ENCODE data around the gene SH3BP5L. TPM values are rescaled to one million over a fixed set of nuclear protein-coding genes. Genes with fewer than 3 reads are reported as not detected.
"Not testable (repeated sequence)": the region's sequence is repeated elsewhere in the genome, so short reads cannot be mapped to it uniquely, and the experiment has no call there.

Gene SH3BP5L
- total RNA-seq, 1 donor from 2014 or later, result 25.1 TPM

GRCh38 chr1:248793592-248793991, 32.1 kb downstream of the SH3BP5L start:
- no peak for DNase-seq (ENCODE audit: low spot score)
- intact Hi-C loops (cut with DNase I), result no loop called here

DNA sequence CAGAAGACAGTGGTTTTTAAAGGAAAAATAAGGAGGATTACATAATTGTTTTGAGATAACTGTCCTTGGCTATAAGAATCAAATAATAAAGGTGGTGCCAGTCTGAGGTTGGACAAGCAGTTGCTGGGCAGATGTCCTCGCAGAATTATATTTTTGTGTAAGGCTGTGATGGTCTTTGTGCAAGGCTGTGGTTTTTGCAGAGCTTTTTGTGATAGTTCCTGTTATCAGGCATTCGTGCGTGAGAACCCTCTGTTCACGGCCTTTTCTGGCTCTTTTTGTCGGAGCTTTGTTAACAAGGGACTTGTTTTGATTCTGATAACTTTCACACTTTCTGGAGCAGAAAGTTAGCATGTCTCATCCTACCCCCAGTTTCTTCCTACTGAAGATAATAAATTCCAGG, 33.4 kb downstream of the SH3BP5L start:
- DNase-seq (ENCODE audit: low spot score), result no peak
- intact Hi-C loops (cut with DNase I), result no loop called here

- intact Hi-C loops (cut with DNase I), result no loop called here
- no peak for DNase-seq (ENCODE audit: low spot score)
These were observed 34.7 kb downstream of the SH3BP5L start for GRCh38 chr1:248791010-248791409.

- DNase-seq (ENCODE audit: low spot score), result no peak
- intact Hi-C loops (cut with DNase I), result no loop called here
These were observed 35.3 kb downstream of the SH3BP5L start for GRCh38 chr1:248790456-248790855.

- intact Hi-C loops (cut with DNase I); DNase-seq (ENCODE audit: low spot score): not testable (repeated sequence)
These were observed 36.4 kb downstream of the SH3BP5L start for GRCh38 chr1:248789337-248789736.

GRCh38 chr1:248788327-248788726, 37.4 kb downstream of the SH3BP5L start:
- DNase-seq (ENCODE audit: low spot score), result no peak
- intact Hi-C loops (cut with DNase I), result no loop called here

DNA sequence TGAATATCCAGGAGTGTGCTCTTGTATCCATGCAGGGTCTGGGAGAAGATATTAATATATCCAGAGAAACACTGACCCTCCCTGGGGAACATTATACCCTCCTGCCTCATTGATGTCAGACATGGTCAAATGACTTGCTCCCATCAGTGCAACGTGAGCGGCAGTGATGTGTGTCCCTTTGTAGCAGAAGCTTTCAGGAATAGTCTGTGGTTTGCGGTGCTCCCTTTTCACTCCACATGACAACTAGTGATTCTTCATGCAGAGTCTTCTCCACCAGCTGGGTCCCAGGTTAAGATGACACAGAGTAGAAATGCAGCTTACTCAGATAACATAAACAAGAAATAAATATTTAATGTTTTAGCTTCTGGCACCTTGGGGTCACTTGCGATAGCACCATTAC, 38.3 kb downstream of the SH3BP5L start:
- intact Hi-C loops (cut with DNase I), result no loop called here
- DNase-seq (ENCODE audit: low spot score), result no peak

GRCh38 chr1:248786156-248786555, 39.6 kb downstream of the SH3BP5L start:
- intact Hi-C loops (cut with DNase I), result no loop called here
- DNase-seq (ENCODE audit: low spot score), result no peak

GRCh38 chr1:248783367-248783766, 42.3 kb downstream of the SH3BP5L start:
- intact Hi-C loops (cut with DNase I), result no loop called here
- no peak for DNase-seq (ENCODE audit: low spot score)

DNA sequence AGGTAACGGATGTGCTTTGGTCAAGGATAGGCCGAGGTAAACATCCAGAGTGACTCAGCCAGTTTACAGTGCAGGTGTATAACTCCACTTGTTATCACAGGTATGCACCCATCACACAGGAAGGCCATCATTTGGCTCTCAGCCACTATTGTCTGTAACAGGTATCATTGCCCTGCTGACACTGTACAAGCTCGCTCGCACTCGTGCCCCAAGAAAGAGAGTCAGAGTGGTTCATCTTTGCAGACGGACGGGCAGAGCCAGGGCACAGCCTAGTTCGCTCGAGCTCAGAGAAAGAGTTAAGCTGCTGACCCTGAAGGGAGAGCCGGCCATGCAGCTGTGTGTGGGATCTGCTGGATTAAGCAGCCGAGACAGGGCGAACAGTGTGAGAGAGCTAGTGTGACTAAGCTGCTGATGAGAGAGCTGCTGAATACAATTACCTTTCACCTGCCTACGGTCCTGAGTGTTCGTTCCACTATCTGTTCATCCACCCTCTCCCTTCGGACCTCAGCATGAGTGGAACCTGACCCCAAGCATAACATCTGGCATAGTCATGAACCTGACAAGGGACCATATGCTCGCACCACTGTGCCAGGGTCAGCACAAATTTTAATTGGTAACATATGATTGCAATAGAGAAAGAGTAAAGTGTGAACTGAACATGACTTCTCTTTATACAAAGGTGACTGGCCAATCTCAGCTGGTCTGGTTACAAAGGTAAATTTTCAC, 43.1 kb downstream of the SH3BP5L start:
- no peak for DNase-seq (ENCODE audit: low spot score)
- intact Hi-C loops (cut with DNase I), result no loop called here

DNA sequence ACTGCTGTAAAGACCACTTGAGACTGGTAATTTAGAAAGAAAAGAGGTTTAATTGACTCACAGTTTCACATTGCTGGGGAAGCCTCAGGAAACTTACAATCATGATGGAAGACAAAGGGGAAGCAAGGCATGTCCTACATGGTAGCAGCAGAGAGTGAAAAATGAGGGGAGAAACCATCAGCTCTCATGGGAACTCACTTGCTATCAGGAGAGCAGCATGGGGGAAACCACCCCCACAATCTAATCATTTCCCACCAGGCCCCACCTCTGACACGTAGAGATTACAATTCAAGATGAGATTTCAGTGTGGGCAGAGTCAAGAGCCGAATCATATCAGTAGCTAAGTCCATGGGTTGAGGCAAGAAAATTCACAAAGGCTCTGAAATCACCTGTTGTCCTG, 46.4 kb downstream of the SH3BP5L start:
- intact Hi-C loops (cut with DNase I), result no loop called here

DNA sequence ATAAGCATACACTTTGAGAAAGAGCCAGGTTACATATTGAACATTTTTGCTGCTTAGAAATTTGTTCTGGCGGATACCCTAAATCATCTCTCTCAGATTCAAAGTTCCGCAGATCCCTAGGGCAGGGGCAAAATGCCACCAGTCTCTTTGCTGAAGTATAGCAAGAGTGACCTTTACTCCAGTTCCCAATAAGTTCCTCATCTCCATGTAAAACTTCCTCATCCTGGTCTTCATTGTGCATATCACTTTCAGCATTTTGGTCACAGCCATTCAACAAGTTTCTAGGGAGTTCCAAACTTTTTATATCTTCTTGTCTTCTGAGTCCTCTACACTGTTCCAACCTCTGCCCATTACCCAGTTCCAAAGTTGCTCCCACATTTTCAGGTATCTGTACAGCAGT, 46.8 kb downstream of the SH3BP5L start:
- intact Hi-C loops (cut with DNase I), result no loop called here
- no peak for DNase-seq (ENCODE audit: low spot score)

More for the DNA sequence above, 46.4 kb downstream of the SH3BP5L start:
- DNase-seq (ENCODE audit: low spot score), result no peak

DNA sequence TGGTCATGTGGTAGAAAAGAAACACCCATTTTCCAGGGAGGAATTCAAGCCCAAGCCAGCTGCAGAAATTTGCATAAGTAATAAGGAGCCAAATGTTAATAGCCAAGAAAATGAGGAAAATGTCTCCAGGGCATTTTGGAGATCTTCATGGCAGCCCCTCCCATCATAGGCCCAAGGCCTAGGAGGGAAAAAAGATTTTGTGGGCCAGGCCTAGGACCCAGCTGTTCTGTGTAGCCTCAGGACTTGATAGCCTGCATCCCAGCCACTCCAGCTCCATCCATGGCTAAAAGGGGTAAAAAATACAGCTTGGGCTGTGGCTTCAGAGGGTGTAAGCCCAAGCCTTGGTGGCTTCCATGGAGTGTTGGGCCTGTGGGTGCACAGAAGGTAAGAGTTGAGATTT, 48.7 kb downstream of the SH3BP5L start:
- intact Hi-C loops (cut with DNase I), result no loop called here

DNA sequence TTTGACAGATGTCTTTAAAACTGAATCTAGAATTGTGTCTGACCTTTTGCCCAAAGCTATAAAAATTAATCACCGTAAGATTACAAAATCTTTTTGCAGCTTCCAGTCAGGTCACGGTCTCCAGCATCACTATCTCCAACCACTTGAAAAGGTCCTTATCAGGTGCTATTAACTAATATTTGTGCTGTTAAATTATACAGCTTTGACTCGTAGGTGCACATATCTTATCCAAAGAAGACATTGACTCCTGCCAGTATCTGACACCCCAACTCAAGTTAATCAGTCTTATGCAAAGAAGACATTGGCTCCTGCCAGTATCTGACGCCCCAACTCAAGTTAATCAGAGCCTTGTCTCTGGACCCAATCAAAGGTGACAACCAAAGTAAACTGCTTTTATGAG, 50.3 kb downstream of the SH3BP5L start:
- intact Hi-C loops (cut with DNase I), result no loop called here
- no peak for DNase-seq (ENCODE audit: low spot score)

More for the DNA sequence above, 48.7 kb downstream of the SH3BP5L start:
- no peak for DNase-seq (ENCODE audit: low spot score)

Small RNA genes lying within 50 kb of the gene (microRNA-seq; reads per million reads assigned to microRNA genes)
- gene MIR3124, result 5.8 reads per million, percentile 9 among the genes with 10 or more reads in this experiment

Other genes with a start within 250 kb of the SH3BP5L start
- gene OR2T10, start 228.2 kb downstream of the SH3BP5L start, total RNA-seq, result not detected
- gene OR2T11, start 190.8 kb downstream of the SH3BP5L start, total RNA-seq, result not detected
- not detected for gene OR2T35, start 180.6 kb downstream of the SH3BP5L start, total RNA-seq
- not detected for gene OR2T27, start 170.4 kb downstream of the SH3BP5L start, total RNA-seq
- not detected for gene OR14I1, start 123.1 kb downstream of the SH3BP5L start, total RNA-seq
- not detected for gene LYPD8, start 70.2 kb downstream of the SH3BP5L start, total RNA-seq
- 40.7 TPM for gene ZNF672, start 12.3 kb upstream of the SH3BP5L start, total RNA-seq
- 18.1 TPM for gene ZNF692, start 33.2 kb upstream of the SH3BP5L start, total RNA-seq
- gene PGBD2, start 80.3 kb upstream of the SH3BP5L start, total RNA-seq, result 2.9 TPM

Measured in cardiac septum (tissue), 1 donor.